B cell (primary cell): ENCODE measurements around the gene DLL1.

Experiments used
- EZH2 ChIP-seq: IDR thresholded peaks from 2 replicates; pipeline ENCODE4 v1.6.1; 2012; ENCODE audit warnings: borderline replicate concordance, low read depth, mild to moderate bottlenecking, moderate library complexity, low read length; ENCODE audit not compliant: insufficient read depth, poor library complexity, severe bottlenecking
- TF ChIP-seq, protein P1 (sequence below): fragments of 200-600 bp; IDR thresholded peaks from one replicate; pipeline ENCODE4 v1.8.0; 2022; ENCODE audit warnings: antibody characterized with exemption, mild to moderate bottlenecking

DNA sequence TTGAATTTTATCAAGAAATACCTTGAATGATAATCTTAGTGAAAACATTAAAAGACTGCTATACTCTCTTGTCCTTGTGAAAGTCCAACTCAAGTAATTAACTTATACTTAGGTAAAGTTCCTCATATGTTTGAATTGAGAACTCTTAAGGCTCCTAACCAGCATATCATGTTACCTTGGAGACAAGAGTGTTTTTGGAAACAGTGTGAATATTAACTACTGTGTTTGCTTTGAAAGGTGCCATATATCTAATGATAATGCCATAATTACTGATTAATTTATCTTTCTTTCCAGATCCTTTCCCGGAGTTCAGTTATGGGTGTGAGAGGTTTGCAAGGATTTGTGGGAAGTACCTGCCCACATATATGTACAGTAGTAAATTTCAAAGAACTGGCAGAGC is 26.2 kb upstream of the DLL1 start:
- TF ChIP-seq, protein P1, sequence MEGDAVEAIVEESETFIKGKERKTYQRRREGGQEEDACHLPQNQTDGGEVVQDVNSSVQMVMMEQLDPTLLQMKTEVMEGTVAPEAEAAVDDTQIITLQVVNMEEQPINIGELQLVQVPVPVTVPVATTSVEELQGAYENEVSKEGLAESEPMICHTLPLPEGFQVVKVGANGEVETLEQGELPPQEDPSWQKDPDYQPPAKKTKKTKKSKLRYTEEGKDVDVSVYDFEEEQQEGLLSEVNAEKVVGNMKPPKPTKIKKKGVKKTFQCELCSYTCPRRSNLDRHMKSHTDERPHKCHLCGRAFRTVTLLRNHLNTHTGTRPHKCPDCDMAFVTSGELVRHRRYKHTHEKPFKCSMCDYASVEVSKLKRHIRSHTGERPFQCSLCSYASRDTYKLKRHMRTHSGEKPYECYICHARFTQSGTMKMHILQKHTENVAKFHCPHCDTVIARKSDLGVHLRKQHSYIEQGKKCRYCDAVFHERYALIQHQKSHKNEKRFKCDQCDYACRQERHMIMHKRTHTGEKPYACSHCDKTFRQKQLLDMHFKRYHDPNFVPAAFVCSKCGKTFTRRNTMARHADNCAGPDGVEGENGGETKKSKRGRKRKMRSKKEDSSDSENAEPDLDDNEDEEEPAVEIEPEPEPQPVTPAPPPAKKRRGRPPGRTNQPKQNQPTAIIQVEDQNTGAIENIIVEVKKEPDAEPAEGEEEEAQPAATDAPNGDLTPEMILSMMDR: no peak
- no peak for TF ChIP-seq EZH2
